ENCODE results near the gene PLXND1.
A peak's percentile ranks its signal among the peaks of the same experiment; 100 is the strongest.

PLXND1 gene

DNA sequence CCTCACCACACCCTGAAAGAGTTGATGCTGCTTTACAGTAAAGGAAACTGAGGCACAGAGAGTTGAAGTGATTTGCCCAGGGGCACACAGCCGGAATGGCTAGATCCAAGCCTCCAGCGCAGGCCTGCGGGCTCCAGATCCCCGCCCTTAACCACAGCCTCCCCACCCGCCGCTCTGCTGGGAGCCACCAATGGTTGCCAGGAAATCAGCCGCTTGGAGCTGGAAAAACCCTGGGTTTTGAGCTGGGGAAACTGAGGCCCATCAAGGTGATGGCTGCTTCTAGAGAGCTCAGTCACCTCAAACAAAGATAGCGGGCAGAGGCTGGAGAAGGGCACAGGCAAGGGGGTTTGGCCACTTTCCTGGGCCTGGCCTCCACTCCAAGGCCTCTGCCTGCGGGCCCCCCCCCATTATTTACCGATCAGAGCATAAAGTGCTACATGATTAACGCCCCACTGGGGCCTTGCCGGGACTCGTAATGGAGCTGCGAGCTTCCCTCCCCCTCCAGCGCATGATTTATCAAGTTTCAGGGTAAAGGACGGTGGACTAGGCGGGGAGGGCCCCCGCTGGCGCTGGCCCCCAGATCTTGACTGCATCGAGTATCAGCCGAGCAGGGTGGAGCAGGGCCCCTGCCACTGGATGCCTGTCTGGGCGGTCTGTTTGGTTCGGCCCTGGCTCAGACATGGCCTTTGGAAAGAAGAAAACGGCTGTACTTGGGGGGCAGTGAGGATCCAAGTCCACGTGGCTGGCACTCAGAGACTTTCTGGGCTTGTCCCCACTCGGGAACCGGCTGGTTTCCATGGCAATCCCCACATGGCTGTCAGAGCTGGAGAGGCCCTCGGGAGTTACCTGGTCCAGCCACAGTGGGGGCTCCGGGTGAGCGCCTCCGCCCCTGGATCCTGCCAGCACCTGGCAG, 9.1 kb downstream of the PLXND1 start:
- no peak overlapping the region for H3K4me3 ChIP-seq (ENCODE audit: low read depth, low read length)
- POLR2A ChIA-PET: interaction anchor here (0.9 to 2.0 kb wide), 2 partner anchors 8 to 39 kb away, joined by 4 to 11 read pairs; partner anchors contain the start of gene PLXND1
- TF ChIP-seq, protein P1, sequence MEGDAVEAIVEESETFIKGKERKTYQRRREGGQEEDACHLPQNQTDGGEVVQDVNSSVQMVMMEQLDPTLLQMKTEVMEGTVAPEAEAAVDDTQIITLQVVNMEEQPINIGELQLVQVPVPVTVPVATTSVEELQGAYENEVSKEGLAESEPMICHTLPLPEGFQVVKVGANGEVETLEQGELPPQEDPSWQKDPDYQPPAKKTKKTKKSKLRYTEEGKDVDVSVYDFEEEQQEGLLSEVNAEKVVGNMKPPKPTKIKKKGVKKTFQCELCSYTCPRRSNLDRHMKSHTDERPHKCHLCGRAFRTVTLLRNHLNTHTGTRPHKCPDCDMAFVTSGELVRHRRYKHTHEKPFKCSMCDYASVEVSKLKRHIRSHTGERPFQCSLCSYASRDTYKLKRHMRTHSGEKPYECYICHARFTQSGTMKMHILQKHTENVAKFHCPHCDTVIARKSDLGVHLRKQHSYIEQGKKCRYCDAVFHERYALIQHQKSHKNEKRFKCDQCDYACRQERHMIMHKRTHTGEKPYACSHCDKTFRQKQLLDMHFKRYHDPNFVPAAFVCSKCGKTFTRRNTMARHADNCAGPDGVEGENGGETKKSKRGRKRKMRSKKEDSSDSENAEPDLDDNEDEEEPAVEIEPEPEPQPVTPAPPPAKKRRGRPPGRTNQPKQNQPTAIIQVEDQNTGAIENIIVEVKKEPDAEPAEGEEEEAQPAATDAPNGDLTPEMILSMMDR (IDR thresholded peaks at IDR 0.05; ENCODE audit: insufficient read depth, low read length, missing control alignments): no peak
- CTCF ChIA-PET: interaction anchor here (0.9 to 4.3 kb wide), 6 partner anchors 8 to 141 kb away, joined by 3 to 19 read pairs (median 4); partner anchors contain the start of gene PLXND1
- DNase-seq (ENCODE audit: low read depth, low spot score): no peak

DNA sequence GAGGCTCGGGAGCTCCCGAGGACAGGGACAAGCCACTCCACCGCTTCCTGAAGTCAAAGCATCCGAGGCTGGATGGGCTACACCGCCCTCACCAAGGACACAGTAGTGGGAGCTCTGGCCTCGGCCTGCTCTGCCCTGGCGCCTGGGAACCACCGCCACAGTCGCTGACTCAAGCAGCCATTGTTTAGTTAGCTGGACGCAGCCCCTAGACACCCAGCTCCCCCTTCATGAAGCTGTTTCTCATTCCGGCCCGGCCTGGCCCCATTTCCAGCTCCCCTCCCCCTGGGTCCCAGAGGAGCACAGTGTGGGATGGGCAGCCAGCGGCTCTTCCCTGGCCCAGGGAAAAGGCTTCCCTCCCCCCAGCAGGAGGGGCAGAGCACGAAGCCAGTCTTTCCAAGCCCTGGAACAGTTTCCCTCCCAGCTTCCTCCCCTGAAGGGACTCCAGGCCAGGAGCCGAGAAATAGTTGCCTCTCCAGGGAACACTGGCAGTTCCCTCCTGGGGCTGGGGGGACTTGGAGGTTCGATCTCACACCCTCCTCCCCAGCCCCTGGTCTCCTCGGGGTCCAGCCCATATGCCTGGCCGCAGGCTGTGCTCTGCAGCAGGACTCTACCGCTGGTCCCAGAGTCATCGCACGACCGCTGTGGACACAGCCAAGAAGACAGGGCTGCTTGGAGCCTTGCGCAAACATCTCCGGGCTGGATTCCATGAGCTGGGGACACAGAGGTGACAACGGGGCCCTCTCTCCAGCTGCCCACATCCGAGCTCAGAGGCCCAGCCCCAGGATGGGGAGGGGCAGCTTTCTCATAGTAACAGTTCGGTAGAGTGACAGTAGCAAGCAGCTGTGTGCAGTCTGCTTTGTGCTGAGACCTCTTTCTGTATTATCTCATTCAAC, 10.0 kb downstream of the PLXND1 start:
- peak; percentile 81 for DNase-seq (ENCODE audit: low read depth, low spot score)
- POLR2A ChIA-PET: interaction anchor here (0.7 to 2.0 kb wide), 5 partner anchors 9 to 106 kb away, joined by 3 to 11 read pairs (median 4); partner anchors contain the start of gene PLXND1
- peak overlapping the region; percentile 29 for H3K4me3 ChIP-seq (ENCODE audit: low read depth, low read length)
- CTCF ChIA-PET: interaction anchor here (0.9 to 4.3 kb wide), 8 partner anchors 9 to 228 kb away, joined by 3 to 19 read pairs (median 3); partner anchors contain the start of gene PLXND1
- TF ChIP-seq, protein P1 (IDR thresholded peaks at IDR 0.05; ENCODE audit: insufficient read depth, low read length, missing control alignments): no peak

DNA sequence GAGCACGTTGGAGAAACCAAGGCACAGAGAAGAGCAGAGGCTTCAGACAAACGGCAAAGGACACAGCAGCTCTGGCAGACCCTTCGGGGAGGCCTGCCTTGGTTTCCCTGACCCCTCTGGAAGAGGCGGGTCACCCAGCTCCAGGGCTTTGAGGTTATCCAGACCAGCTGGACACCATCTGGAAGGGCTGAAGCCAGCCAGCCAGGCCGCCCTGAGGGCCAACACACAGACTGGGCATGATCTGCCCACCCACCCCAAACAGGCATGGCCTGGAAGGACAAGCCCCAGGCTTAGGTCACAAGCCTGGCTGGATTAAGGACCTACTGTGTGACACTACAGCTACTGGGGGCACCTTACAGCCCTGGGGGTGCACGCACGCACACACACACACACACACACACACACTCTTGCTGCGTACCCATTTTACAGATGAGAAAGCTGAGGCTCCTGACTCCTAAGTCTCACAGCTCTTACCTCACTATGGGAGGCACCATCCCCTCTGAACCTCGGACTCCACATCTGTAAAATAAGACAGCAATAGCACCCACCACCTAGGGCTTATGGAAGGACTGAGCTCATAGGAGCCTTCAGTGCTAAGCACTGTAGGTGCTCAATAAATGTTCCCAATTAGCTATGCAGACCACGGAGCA, 10.8 kb downstream of the PLXND1 start:
- CTCF ChIA-PET: interaction anchor here (0.9 to 4.3 kb wide), 7 partner anchors 10 to 229 kb away, joined by 3 to 19 read pairs (median 3); partner anchors contain the start of gene PLXND1
- POLR2A ChIA-PET: interaction anchor here (0.7 to 2.0 kb wide), 5 partner anchors 9 to 105 kb away, joined by 3 to 11 read pairs (median 4); partner anchors contain the start of gene PLXND1
- peak overlapping the region; percentile 21; the same call in 1 of the 2 replicates for H3K4me3 ChIP-seq (ENCODE audit: low read depth, low read length)
- TF ChIP-seq, protein P1 (IDR thresholded peaks at IDR 0.05; ENCODE audit: insufficient read depth, low read length, missing control alignments): no peak
- DNase-seq (ENCODE audit: low read depth, low spot score): no peak

DNA sequence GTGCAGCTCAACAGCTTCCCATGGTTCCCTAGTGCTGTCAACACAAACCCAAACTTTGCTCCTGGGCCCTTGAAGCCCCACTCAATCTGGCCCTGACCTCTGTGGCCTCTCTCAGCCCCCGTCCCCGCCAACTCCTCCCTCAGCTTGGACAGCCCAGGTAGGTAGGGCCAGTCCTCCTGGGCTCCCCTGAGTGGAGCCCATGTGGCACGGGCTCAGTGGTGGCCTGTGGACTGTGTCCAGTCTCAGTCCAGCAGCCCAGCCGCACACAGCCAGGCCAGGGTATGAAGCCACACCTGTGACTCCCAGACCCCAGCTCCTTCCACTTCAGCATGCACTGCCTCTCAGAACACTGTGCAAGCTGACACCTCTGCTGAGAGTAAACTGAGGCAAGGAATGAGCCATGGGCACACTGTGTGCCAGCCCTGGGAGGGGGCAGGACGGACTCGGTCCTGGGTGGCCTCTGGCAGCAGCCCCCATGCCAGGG, 11.5 kb downstream of the PLXND1 start:
- CTCF ChIA-PET: interaction anchor here (1.7 to 4.3 kb wide), 3 partner anchors 11 to 105 kb away, joined by 7 to 19 read pairs (median 13); partner anchors contain the start of gene PLXND1
- no peak for DNase-seq (ENCODE audit: low read depth, low spot score)
- TF ChIP-seq, protein P1 (IDR thresholded peaks at IDR 0.05; ENCODE audit: insufficient read depth, low read length, missing control alignments): no peak
- POLR2A ChIA-PET: no interaction called here
- H3K4me3 ChIP-seq (ENCODE audit: low read depth, low read length): no peak overlapping the region

DNA sequence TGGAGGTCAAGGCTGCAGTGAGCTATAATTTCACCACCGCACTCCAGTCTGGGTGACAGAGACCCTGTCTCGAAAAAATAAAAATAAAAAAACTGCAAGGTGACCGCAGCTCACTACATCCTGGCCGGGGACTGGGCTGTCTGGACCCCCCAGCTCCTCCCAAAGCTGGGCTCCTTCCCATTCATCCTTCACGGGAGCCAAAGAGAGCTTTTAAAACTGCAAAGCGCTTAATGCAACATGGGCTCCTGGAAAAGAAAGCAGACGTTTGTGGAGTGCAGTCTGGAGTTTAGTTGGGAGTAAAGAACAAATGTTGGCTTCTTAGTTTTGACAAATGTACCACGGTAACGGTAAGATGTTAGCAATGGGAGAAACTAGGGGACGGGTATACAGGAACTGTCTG, 12.1 kb downstream of the PLXND1 start:
- DNase-seq (ENCODE audit: low read depth, low spot score): no peak
- TF ChIP-seq, protein P1 (IDR thresholded peaks at IDR 0.05; ENCODE audit: insufficient read depth, low read length, missing control alignments): no peak

More for the DNA sequence above, 12.1 kb downstream of the PLXND1 start:
- POLR2A ChIA-PET: interaction anchor here (0.7 kb wide), 1 partner anchor 24 kb away, joined by 3 read pairs; no protein-coding TSS in a partner anchor
- no peak overlapping the region for H3K4me3 ChIP-seq (ENCODE audit: low read depth, low read length)
- CTCF ChIA-PET: interaction anchor here (0.8 to 4.3 kb wide), 4 partner anchors 11 to 104 kb away, joined by 3 to 19 read pairs (median 6); partner anchors contain the start of gene PLXND1

Data from AG04449 (cell line).